MCF 10A (cell line): ENCODE measurements around the gene ZNF24. TPM values are rescaled to one million over a fixed set of nuclear protein-coding genes. Genes with fewer than 3 reads are reported as not detected.
A peak's percentile ranks its signal among the peaks of the same experiment; 100 is the strongest.

Source experiments
- BruUV-seq: library from RNA; stranded (reverse); fragments of 400-500 nt; replicated peaks from 2 replicates; lab custom pipeline; 2021; lab: Mats Ljungman, UMichigan
- CTCF ChIA-PET: fragments of 300-600 bp; sonication (Branson Sonifier 250); formaldehyde crosslinking; extraction: SDS; loops from one replicate; lab custom pipeline; 2021; ENCODE audit warnings: antibody characterized with exemption, inconsistent platforms; lab: Yijun Ruan, JAX
- POLR2A ChIA-PET: fragments of 300-600, 350-650 bp; sonication (Branson Sonifier 250); formaldehyde crosslinking; extraction: SDS; loops from one replicate; lab custom pipeline; 2020; ENCODE audit warnings: antibody characterized with exemption, inconsistent platforms; lab: Yijun Ruan, JAX
- DNase-seq: peaks from one replicate; pipeline ENCODE4 v3.0.0-alpha.2; 2018; ENCODE audit not compliant: unreplicated experiment
- H3K27ac Mint-ChIP-seq: one replicate; pipeline ENCODE4 v1.8.0; 2022; ENCODE audit warnings: mild to moderate bottlenecking, low read depth, mixed read lengths; ENCODE audit not compliant: unreplicated experiment
- H3K27me3 Mint-ChIP-seq: one replicate; pipeline ENCODE4 v1.8.0; 2022; ENCODE audit warnings: mixed read lengths; ENCODE audit not compliant: insufficient read depth, unreplicated experiment
- H3K36me3 Mint-ChIP-seq: one replicate; pipeline ENCODE4 v1.8.0; 2022; ENCODE audit warnings: mild to moderate bottlenecking, moderate library complexity, mixed read lengths; ENCODE audit not compliant: insufficient read depth, unreplicated experiment
- H3K4me1 Mint-ChIP-seq: one replicate; pipeline ENCODE4 v1.8.0; 2022; ENCODE audit warnings: mixed read lengths; ENCODE audit not compliant: insufficient read depth, unreplicated experiment
- H3K4me3 Mint-ChIP-seq: one replicate; pipeline ENCODE4 v1.8.0; 2022; ENCODE audit warnings: mild to moderate bottlenecking, moderate library complexity, mixed read lengths; ENCODE audit not compliant: unreplicated experiment
- H3K9me3 Mint-ChIP-seq: one replicate; pipeline ENCODE4 v1.8.0; 2022; ENCODE audit warnings: mixed read lengths; ENCODE audit not compliant: unreplicated experiment
- intact Hi-C: fragments of 100-400 bp; cut with micrococcal nuclease; formaldehyde crosslinking; loops from 2 replicates; pipeline ENCODE4 v1.14.1; 2022
- total RNA-seq: library from RNA; stranded (reverse); gene quantifications from 2 replicates; pipeline ENCODE4 v1.2.3, GENCODE V29; 2022
- TF ChIP-seq, protein P1 (sequence below): fragments of 200-600 bp; IDR thresholded peaks from one replicate; pipeline ENCODE4 v1.8.0; 2022; ENCODE audit warnings: antibody characterized with exemption, mild to moderate bottlenecking; ENCODE audit not compliant: unreplicated experiment

Gene ZNF24
- total RNA-seq, 1 experiment from 2014 or later, result 39.1 TPM

DNA sequence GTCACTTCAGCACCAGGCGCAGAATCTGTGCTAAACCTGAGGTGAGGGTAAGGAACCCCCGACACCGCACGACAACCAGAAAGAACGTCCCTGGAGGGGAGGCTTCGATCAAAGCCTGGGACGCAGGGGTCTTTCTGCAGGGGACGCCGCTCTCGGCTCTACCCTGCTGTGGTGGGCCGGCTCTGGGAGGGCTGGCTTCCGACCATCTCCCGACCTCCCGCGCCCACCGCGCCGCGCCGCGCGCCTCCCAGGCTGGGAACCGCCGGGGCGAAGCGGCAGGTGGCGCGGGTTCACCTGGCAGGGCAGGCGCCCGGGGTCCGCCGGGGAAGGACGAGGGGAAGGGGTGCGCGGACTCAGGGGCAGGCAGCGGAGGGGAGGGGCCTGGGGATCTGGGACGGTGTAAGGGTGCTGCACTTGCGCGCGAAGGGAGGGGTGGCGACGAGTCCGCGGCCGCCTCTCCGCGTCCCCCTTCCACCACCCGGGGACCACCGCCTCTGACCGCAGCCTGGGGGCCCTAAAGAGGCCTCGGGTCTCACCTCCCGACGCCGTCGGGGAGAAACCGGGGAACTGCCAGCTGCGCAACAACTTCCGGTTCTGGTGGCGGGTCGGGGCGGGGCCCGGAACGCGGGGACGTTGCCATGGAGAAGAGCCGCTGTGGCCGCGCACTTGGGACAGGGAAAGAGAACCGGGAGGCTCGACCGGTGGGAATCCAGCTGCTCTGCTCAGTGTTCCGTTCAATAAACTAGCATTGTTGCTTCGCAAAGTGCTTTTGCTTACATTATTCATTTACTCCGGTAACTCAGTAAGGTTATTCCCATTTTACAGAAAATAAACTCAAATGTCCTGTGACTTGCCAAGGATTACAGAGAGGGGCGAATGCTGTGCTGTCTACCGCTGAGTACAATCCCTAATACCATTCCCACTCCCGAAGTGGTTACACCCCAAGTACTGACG, 32.8 kb upstream of the ZNF24 start, which contains the start of gene ZNF396:
Gene ZNF396, minus strand, starts transcription at position 596 of the 954 bp plus-strand sequence. CDS start 3,045 bp downstream, outside the sequence.
- DNase-seq, result peak; percentile 52
- TF ChIP-seq, protein P1, sequence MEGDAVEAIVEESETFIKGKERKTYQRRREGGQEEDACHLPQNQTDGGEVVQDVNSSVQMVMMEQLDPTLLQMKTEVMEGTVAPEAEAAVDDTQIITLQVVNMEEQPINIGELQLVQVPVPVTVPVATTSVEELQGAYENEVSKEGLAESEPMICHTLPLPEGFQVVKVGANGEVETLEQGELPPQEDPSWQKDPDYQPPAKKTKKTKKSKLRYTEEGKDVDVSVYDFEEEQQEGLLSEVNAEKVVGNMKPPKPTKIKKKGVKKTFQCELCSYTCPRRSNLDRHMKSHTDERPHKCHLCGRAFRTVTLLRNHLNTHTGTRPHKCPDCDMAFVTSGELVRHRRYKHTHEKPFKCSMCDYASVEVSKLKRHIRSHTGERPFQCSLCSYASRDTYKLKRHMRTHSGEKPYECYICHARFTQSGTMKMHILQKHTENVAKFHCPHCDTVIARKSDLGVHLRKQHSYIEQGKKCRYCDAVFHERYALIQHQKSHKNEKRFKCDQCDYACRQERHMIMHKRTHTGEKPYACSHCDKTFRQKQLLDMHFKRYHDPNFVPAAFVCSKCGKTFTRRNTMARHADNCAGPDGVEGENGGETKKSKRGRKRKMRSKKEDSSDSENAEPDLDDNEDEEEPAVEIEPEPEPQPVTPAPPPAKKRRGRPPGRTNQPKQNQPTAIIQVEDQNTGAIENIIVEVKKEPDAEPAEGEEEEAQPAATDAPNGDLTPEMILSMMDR, result no peak
- Mint-ChIP-seq H3K27me3 (no peaks in the 10 kb centered on the region), H3K36me3 (no peaks in the 10 kb centered on the region), H3K9me3 (no peaks in the 10 kb centered on the region), H3K4me1 (peaks cover 15% of the 10 kb centered on the region), H3K4me3 (peak within 1 kb of the TSS; percentile 72), H3K27ac (peak within 1 kb of the TSS; percentile 53)
- ChIA-PET CTCF (interaction anchor here (1.0 kb wide), 1 partner anchor 30 kb away, joined by 3 read pairs; no protein-coding TSS in a partner anchor), POLR2A (interaction anchor here (1.0 kb wide), 1 partner anchor 137 kb away, joined by 3 read pairs; no protein-coding TSS in a partner anchor)
- intact Hi-C loops, result no loop called here
- BruUV-seq, result no TSS peak

DNA sequence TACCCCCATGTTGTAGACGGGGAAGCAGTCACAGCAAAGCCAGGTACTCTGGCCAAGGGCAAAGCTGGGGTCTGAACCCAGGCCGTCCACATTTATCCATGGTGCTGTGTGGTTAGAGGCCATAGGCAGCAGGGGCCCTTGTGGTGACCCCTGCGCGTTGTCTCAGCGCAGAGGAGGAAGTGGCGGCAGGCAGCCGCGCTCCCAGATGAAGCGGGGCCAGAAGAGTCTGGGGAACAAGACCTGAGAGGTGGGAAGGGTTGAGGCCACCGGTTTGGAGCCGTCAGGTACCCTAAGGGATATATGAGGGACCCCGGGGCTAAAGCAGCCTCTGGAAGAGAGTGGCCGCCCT, 32.1 kb upstream of the ZNF24 start:
- TF ChIP-seq, protein P1, result no peak
- BruUV-seq, result no TSS peak
- Mint-ChIP-seq H3K4me1 (peaks cover 15% of the 10 kb centered on the region), H3K4me3 (peak overlapping the region; percentile 72), H3K27ac (no peak overlapping the region), H3K27me3 (no peaks in the 10 kb centered on the region), H3K36me3 (no peaks in the 10 kb centered on the region), H3K9me3 (no peaks in the 10 kb centered on the region)
- ChIA-PET CTCF (interaction anchor here (1.0 kb wide), 1 partner anchor 31 kb away, joined by 3 read pairs; no protein-coding TSS in a partner anchor), POLR2A (no interaction called here)
- intact Hi-C loops, result no loop called here
- no peak for DNase-seq

DNA sequence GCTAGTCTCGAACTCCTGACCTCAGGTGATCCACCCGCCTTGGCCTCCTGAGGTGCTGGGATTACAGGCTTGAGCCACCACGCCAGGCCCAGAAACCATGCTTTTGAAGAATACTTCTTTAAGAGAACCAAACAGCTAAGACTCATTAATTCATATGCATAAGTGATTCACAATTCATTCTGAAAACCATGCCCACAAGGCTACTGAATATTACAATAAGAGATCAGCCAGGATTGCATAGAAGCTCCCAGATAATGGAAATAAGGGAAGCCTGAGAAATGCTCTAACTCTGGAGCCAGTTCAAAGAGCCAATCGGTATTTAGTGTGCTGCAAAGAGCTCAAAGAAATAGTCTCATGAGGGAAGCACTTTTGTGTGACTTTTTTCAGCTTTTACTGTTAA, 30.5 kb upstream of the ZNF24 start:
- no TSS peak for BruUV-seq
- intact Hi-C loops, result no loop called here
- no peak for DNase-seq
- Mint-ChIP-seq H3K4me3 (no peak overlapping the region), H3K27ac (no peak overlapping the region), H3K4me1 (peaks cover 15% of the 10 kb centered on the region), H3K36me3 (no peaks in the 10 kb centered on the region), H3K9me3 (no peaks in the 10 kb centered on the region), H3K27me3 (no peaks in the 10 kb centered on the region)
- ChIA-PET CTCF (interaction anchor here (0.6 to 2.9 kb wide), 6 partner anchors 10 to 575 kb away, joined by 3 to 25 read pairs (median 3); no protein-coding TSS in a partner anchor), POLR2A (interaction anchor here (0.6 to 1.6 kb wide), 4 partner anchors 12 to 487 kb away, joined by 3 to 4 read pairs (median 3); no protein-coding TSS in a partner anchor)
- TF ChIP-seq, protein P1, result no peak
